ENCODE measurements around the gene GJC2.

The GJC2 gene

DNA sequence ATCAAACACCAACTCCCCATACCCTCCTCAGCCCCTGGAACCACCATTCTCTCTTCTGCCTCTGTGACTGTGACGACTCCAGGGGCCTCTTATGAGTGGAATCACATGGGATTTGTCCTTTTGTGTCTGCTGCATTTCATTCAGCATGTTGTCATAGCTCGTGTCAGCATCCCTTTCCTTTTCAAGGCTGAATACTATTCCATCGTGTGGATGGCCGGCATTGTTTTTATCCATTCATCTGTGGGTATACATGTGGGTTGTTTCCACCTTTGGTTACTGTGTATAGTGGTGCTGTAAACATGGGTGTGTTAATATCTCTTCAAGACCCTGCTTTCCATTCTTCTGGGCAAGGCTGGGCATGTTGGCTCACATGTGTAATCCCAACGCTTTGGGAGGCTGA lies 41.0 kb downstream of the GJC2 start:
- no peak overlapping the region for H3K4me3 ChIP-seq (ENCODE audit: low read depth in 1 of 2, low read length in 2 of 2)
- H3K27me3 ChIP-seq (ENCODE audit: control insufficient read depth in 1 of 2, insufficient read depth in 2 of 2, low read length in 2 of 2) = no peaks in the 10 kb centered on the region
- H3K36me3 ChIP-seq (ENCODE audit: control insufficient read depth in 1 of 2, insufficient read depth in 2 of 2, low read length in 2 of 2) = no peaks in the 10 kb centered on the region
- no peaks in the 10 kb centered on the region for H3K9me3 ChIP-seq (ENCODE audit: control insufficient read depth in 1 of 2, low read length in 2 of 2)
- no peak overlapping the region for H3K27ac ChIP-seq (ENCODE audit: low read depth, low read length)
- no peak overlapping the region for H3K9ac ChIP-seq (ENCODE audit: low read depth in 1 of 2, low read length in 2 of 2)
- H3K4me1 ChIP-seq (ENCODE audit: control insufficient read depth in 1 of 2, insufficient read depth in 2 of 2, low read length in 2 of 2) = no peaks in the 10 kb centered on the region

DNA sequence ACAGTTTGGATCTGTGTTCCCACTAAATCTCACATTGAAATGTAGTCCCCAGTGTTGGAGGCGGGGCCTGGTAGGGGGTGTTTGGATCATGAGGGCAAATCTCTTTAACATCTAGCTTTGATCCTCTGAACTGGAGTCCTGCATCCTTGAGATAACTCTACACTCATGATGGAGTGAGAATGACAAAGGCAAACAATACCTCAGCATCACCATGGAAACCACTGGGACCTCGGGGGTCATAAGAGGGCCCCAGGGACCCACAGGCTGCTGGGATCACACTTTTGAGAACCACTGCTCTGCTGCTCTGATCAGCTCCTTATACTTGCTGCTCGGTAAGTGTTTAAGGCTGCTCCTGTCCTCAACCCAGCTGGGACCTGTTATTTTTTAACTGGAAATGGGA lies 44.7 kb downstream of the GJC2 start:
- no peak overlapping the region for H3K9ac ChIP-seq (ENCODE audit: low read depth in 1 of 2, low read length in 2 of 2)

GRCh38 chr1:228194921-228195812 lies 45.4 kb downstream of the GJC2 start:
- no peak overlapping the region for H3K9ac ChIP-seq (ENCODE audit: low read depth in 1 of 2, low read length in 2 of 2)
- H3K9me3 ChIP-seq (ENCODE audit: control insufficient read depth in 1 of 2, low read length in 2 of 2) = peaks cover 4 to 16% of the 10 kb centered on the region in 2 donors
- no peak overlapping the region for H3K4me3 ChIP-seq (ENCODE audit: low read depth in 1 of 2, low read length in 2 of 2)
- no peaks in the 10 kb centered on the region for H3K36me3 ChIP-seq (ENCODE audit: control insufficient read depth in 1 of 2, insufficient read depth in 2 of 2, low read length in 2 of 2)
- H3K4me1 ChIP-seq (ENCODE audit: control insufficient read depth in 1 of 2, insufficient read depth in 2 of 2, low read length in 2 of 2) = no peaks in the 10 kb centered on the region
- H3K27ac ChIP-seq (ENCODE audit: low read depth, low read length) = no peak overlapping the region
- H3K27me3 ChIP-seq (ENCODE audit: control insufficient read depth in 1 of 2, insufficient read depth in 2 of 2, low read length in 2 of 2) = no peaks in the 10 kb centered on the region

More for the DNA sequence above, 44.7 kb downstream of the GJC2 start:
- no peak overlapping the region for H3K27ac ChIP-seq (ENCODE audit: low read depth, low read length)
- H3K27me3 ChIP-seq (ENCODE audit: control insufficient read depth in 1 of 2, insufficient read depth in 2 of 2, low read length in 2 of 2) = no peaks in the 10 kb centered on the region
- no peaks in the 10 kb centered on the region for H3K4me1 ChIP-seq (ENCODE audit: control insufficient read depth in 1 of 2, insufficient read depth in 2 of 2, low read length in 2 of 2)
- peaks cover 4 to 9% of the 10 kb centered on the region in 2 donors for H3K9me3 ChIP-seq (ENCODE audit: control insufficient read depth in 1 of 2, low read length in 2 of 2)
- H3K4me3 ChIP-seq (ENCODE audit: low read depth in 1 of 2, low read length in 2 of 2) = no peak overlapping the region
- no peaks in the 10 kb centered on the region for H3K36me3 ChIP-seq (ENCODE audit: control insufficient read depth in 1 of 2, insufficient read depth in 2 of 2, low read length in 2 of 2)

DNA sequence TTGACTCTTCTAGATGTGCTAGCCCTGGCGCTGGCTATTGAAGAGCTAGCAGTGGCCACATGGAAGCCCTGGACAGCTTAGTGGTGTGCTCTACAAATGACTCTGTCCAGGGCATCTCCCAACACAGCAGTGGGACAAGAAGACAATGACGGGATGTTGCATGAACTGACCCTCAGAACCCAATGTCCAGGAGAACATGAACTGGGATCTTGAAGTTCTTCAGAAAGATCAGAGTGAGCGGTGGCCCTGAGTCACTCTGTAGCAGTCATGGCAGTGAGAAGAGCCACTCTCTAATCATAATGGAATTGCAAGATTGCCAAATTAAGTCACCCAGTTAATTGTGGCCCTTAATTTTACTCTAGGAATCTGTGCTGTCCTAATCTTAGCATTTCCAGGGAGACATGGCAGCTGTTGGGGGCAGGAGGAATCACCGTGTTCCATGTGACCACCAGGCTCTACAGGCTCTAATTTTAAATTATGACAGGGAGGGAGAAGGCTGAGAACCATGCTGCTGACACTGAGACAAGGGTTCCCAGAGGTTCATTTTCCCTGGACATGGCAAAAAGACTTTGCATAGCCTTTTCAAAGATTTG lies 47.9 kb downstream of the GJC2 start:
- H3K36me3 ChIP-seq (ENCODE audit: control insufficient read depth in 1 of 2, insufficient read depth in 2 of 2, low read length in 2 of 2) = no peaks in the 10 kb centered on the region
- no peak overlapping the region for H3K9ac ChIP-seq (ENCODE audit: low read depth in 1 of 2, low read length in 2 of 2)
- peaks cover 4 to 18% of the 10 kb centered on the region in 2 donors for H3K9me3 ChIP-seq (ENCODE audit: control insufficient read depth in 1 of 2, low read length in 2 of 2)
- H3K27ac ChIP-seq (ENCODE audit: low read depth, low read length) = no peak overlapping the region
- H3K27me3 ChIP-seq (ENCODE audit: control insufficient read depth in 1 of 2, insufficient read depth in 2 of 2, low read length in 2 of 2) = no peaks in the 10 kb centered on the region
- no peaks in the 10 kb centered on the region for H3K4me1 ChIP-seq (ENCODE audit: control insufficient read depth in 1 of 2, insufficient read depth in 2 of 2, low read length in 2 of 2)
- H3K4me3 ChIP-seq (ENCODE audit: low read depth in 1 of 2, low read length in 2 of 2) = no peak overlapping the region

GRCh38 chr1:228198977-228199590 lies 49.4 kb downstream of the GJC2 start:
- Histone ChIP-seq H3K27me3 (ENCODE audit: control insufficient read depth in 1 of 2, insufficient read depth in 2 of 2, low read length in 2 of 2) (no peaks in the 10 kb centered on the region), H3K27ac (ENCODE audit: low read depth, low read length) (no peak overlapping the region), H3K9me3 (ENCODE audit: control insufficient read depth in 1 of 2, low read length in 2 of 2) (peaks cover 4 to 18% of the 10 kb centered on the region in 2 donors), H3K9ac (ENCODE audit: low read depth in 1 of 2, low read length in 2 of 2) (no peak overlapping the region), H3K4me3 (ENCODE audit: low read depth in 1 of 2, low read length in 2 of 2) (no peak overlapping the region), H3K36me3 (ENCODE audit: control insufficient read depth in 1 of 2, insufficient read depth in 2 of 2, low read length in 2 of 2) (no peaks in the 10 kb centered on the region), H3K4me1 (ENCODE audit: control insufficient read depth in 1 of 2, insufficient read depth in 2 of 2, low read length in 2 of 2) (no peaks in the 10 kb centered on the region)

- no peak overlapping the region for H3K27ac ChIP-seq (ENCODE audit: low read depth, low read length)
- no peak overlapping the region for H3K4me3 ChIP-seq (ENCODE audit: low read depth in 1 of 2, low read length in 2 of 2)
- peaks cover 5% of the 10 kb centered on the region in 2 donors for H3K27me3 ChIP-seq (ENCODE audit: control insufficient read depth in 1 of 2, insufficient read depth in 2 of 2, low read length in 2 of 2)
- no peaks in the 10 kb centered on the region for H3K4me1 ChIP-seq (ENCODE audit: control insufficient read depth in 1 of 2, insufficient read depth in 2 of 2, low read length in 2 of 2)
- no peaks in the 10 kb centered on the region for H3K36me3 ChIP-seq (ENCODE audit: control insufficient read depth in 1 of 2, insufficient read depth in 2 of 2, low read length in 2 of 2)
- peaks cover 0 to 4% of the 10 kb centered on the region in 2 donors for H3K9me3 ChIP-seq (ENCODE audit: control insufficient read depth in 1 of 2, low read length in 2 of 2)
- H3K9ac ChIP-seq (ENCODE audit: low read depth in 1 of 2, low read length in 2 of 2) = no peak overlapping the region
Measured at GRCh38 chr1:228204958-228205357, 55.2 kb downstream of the GJC2 start.

DNA sequence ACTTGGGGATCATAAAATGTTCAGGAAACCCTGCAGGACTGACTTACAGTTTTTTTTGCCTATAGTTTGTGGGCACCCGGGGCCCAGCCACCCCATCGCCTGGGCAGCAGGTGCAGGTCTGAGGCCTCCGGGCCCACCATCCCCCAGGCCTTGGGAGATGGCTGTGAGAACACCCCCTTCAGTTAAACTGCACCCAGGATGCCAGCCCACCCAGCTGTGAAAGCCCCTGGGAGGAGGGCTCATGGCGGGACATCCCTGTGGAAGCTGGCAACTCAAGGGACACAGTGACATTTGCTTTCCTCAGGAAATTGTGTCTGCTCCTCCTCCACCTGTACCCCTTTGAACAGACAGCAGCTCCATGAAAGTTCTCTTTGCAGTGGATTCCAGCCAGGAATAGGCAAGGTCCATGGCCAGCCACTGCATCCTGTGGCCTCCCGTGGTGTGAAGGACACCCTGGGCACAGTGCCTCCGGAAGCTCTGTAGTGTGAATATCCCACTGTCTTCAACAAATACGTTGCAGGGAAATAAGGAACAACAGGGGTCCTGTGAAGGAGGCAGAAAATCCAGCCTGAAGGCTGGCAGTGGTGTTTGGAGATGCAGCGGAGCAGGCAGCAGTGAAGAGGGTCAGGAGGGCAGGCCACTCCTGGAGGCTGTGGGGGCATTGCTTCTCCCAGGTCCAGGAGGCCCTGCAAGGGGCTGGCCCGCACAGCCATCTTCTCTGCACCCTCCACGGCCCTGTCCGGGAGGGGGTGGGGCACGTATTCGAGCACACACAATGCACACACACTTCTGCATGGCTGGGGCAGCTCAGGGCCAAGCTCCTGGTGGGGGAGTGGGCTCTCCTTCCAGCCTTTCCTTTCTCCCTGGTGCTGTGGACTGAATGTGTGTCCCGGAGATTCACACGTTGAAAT lies 56.1 kb downstream of the GJC2 start:
- no peaks in the 10 kb centered on the region for H3K36me3 ChIP-seq (ENCODE audit: control insufficient read depth in 1 of 2, insufficient read depth in 2 of 2, low read length in 2 of 2)
- no peaks in the 10 kb centered on the region for H3K9me3 ChIP-seq (ENCODE audit: control insufficient read depth in 1 of 2, low read length in 2 of 2)
- no peaks in the 10 kb centered on the region for H3K4me1 ChIP-seq (ENCODE audit: control insufficient read depth in 1 of 2, insufficient read depth in 2 of 2, low read length in 2 of 2)
- H3K27ac ChIP-seq (ENCODE audit: low read depth, low read length) = no peak overlapping the region
- no peak overlapping the region for H3K4me3 ChIP-seq (ENCODE audit: low read depth in 1 of 2, low read length in 2 of 2)
- H3K9ac ChIP-seq (ENCODE audit: low read depth in 1 of 2, low read length in 2 of 2) = no peak overlapping the region
- peaks cover 5% of the 10 kb centered on the region in 2 donors for H3K27me3 ChIP-seq (ENCODE audit: control insufficient read depth in 1 of 2, insufficient read depth in 2 of 2, low read length in 2 of 2)

DNA sequence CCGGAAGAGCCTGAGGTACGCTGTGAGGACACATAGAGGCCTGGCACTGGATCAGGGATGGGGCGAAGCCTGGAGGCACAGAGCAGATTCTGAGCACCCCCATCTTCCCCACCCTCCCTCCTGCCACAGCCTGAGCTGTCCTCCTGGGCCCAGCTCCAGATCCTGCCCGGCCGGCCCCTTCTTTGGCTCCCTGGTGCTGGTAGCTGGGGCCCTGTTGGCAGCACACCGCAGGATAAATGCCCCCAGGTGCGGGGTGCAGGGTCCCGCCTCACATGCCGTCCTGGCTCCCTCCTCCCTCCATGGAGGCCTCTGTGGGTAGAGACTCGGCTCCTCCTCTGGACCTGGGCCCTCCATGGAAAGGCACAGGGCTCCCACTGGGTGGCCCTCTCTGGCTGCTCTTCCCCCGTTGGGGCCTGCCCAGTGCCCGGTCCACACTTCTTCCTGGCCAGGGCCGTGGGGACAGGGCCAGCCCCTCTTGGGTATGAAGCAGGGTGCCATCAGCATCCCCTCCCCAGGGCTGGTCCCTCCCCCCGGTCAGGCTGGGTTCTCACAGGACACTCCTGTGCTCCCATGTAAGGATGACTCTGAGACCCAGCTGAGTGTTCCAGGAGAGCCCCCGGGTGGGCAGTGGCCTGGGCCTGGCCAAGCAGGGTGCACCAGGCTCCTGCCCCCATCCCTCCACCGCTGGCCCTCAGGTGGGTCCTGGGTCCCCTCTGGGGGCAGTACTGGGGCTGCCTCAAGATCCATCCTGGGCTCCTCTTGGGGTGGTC lies 57.0 kb downstream of the GJC2 start:
- no peak overlapping the region for H3K4me3 ChIP-seq (ENCODE audit: low read depth in 1 of 2, low read length in 2 of 2)

GRCh38 chr1:228207381-228207810 lies 57.7 kb downstream of the GJC2 start:
- no peak overlapping the region for H3K27ac ChIP-seq (ENCODE audit: low read depth, low read length)

More for the DNA sequence above, 57.0 kb downstream of the GJC2 start:
- no peak overlapping the region for H3K27ac ChIP-seq (ENCODE audit: low read depth, low read length)
- peaks cover 5% of the 10 kb centered on the region in 2 donors for H3K27me3 ChIP-seq (ENCODE audit: control insufficient read depth in 1 of 2, insufficient read depth in 2 of 2, low read length in 2 of 2)
- no peaks in the 10 kb centered on the region for H3K36me3 ChIP-seq (ENCODE audit: control insufficient read depth in 1 of 2, insufficient read depth in 2 of 2, low read length in 2 of 2)
- H3K4me1 ChIP-seq (ENCODE audit: control insufficient read depth in 1 of 2, insufficient read depth in 2 of 2, low read length in 2 of 2) = no peaks in the 10 kb centered on the region
- no peaks in the 10 kb centered on the region for H3K9me3 ChIP-seq (ENCODE audit: control insufficient read depth in 1 of 2, low read length in 2 of 2)
- no peak overlapping the region for H3K9ac ChIP-seq (ENCODE audit: low read depth in 1 of 2, low read length in 2 of 2)

More at GRCh38 chr1:228207381-228207810, 57.7 kb downstream of the GJC2 start:
- H3K36me3 ChIP-seq (ENCODE audit: control insufficient read depth in 1 of 2, insufficient read depth in 2 of 2, low read length in 2 of 2) = no peaks in the 10 kb centered on the region
- peaks cover 5% of the 10 kb centered on the region in 2 donors for H3K27me3 ChIP-seq (ENCODE audit: control insufficient read depth in 1 of 2, insufficient read depth in 2 of 2, low read length in 2 of 2)
- no peak overlapping the region for H3K9ac ChIP-seq (ENCODE audit: low read depth in 1 of 2, low read length in 2 of 2)
- H3K4me3 ChIP-seq (ENCODE audit: low read depth in 1 of 2, low read length in 2 of 2) = no peak overlapping the region
- H3K4me1 ChIP-seq (ENCODE audit: control insufficient read depth in 1 of 2, insufficient read depth in 2 of 2, low read length in 2 of 2) = no peaks in the 10 kb centered on the region
- no peaks in the 10 kb centered on the region for H3K9me3 ChIP-seq (ENCODE audit: control insufficient read depth in 1 of 2, low read length in 2 of 2)
